Calu3 (cell line): ENCODE data around the gene PARM1. TPM values are rescaled to one million over a fixed set of nuclear protein-coding genes. Genes with fewer than 3 reads are reported as not detected.

Experiments used
- BruUV-seq: library from RNA; stranded (reverse); fragments of 400-500 nt; replicated peaks from 2 replicates; lab custom pipeline; 2021; lab: Mats Ljungman, UMichigan
- CTCF ChIA-PET: fragments of 300-600 bp; sonication (Branson Sonifier 250); formaldehyde crosslinking; loops from one replicate; lab custom pipeline; 2022; ENCODE audit warnings: antibody characterized with exemption; lab: Charles Lee
- DNase-seq: peaks from one replicate; pipeline ENCODE4 v3.0.0; 2022
- H3K27ac Mint-ChIP-seq: one replicate; pipeline ENCODE4 v1.8.0; 2022; ENCODE audit warnings: mixed read lengths; ENCODE audit not compliant: unreplicated experiment
- H3K27me3 Mint-ChIP-seq: one replicate; pipeline ENCODE4 v1.8.0; 2022; ENCODE audit warnings: mixed read lengths; ENCODE audit not compliant: unreplicated experiment
- H3K36me3 Mint-ChIP-seq: one replicate; pipeline ENCODE4 v1.8.0; 2022; ENCODE audit warnings: mild to moderate bottlenecking, moderate library complexity, mixed read lengths; ENCODE audit not compliant: insufficient read depth, unreplicated experiment
- H3K4me1 Mint-ChIP-seq: one replicate; pipeline ENCODE4 v1.8.0; 2022; ENCODE audit warnings: mild to moderate bottlenecking, low read depth, mixed read lengths; ENCODE audit not compliant: unreplicated experiment
- H3K4me3 Mint-ChIP-seq: one replicate; pipeline ENCODE4 v1.8.0; 2022; ENCODE audit warnings: mild to moderate bottlenecking, low read depth, moderate library complexity, mixed read lengths; ENCODE audit not compliant: unreplicated experiment
- H3K9me3 Mint-ChIP-seq: one replicate; pipeline ENCODE4 v1.8.0; 2022; ENCODE audit warnings: low read depth, mixed read lengths; ENCODE audit not compliant: unreplicated experiment
- CTCF ChIP-seq: fragments of 200-600 bp; IDR thresholded peaks from one replicate; pipeline ENCODE4 v1.8.0; 2022; ENCODE audit warnings: antibody characterized with exemption; ENCODE audit not compliant: unreplicated experiment
- intact Hi-C: fragments of 100-400 bp; cut with micrococcal nuclease; formaldehyde crosslinking; loops from one replicate; pipeline ENCODE4 v1.10.0; 2022; ENCODE audit not compliant: unreplicated experiment
- total RNA-seq: library from RNA; stranded (reverse); gene quantifications from 2 replicates; pipeline ENCODE4 v1.2.3, GENCODE V29; 2022

PARM1 gene
- total RNA-seq, 1 experiment from 2014 or later = 4.4 TPM

- DNase-seq = no peak
- Mint-ChIP-seq H3K27ac (no peak overlapping the region), H3K9me3 (peaks cover 2% of the 10 kb centered on the region), H3K27me3 (no peaks in the 10 kb centered on the region), H3K4me3 (no peak overlapping the region), H3K36me3 (peaks cover 11% of the 10 kb centered on the region), H3K4me1 (no peaks in the 10 kb centered on the region)
- intact Hi-C loops = no loop called here
- no peak for TF ChIP-seq CTCF
- no TSS peak for BruUV-seq
- CTCF ChIA-PET = no interaction called here
Measured at GRCh38 chr4:75015627-75016026, 82.7 kb downstream of the PARM1 start.

GRCh38 chr4:75016472-75016871, 83.6 kb downstream of the PARM1 start:
- no peak for DNase-seq

GRCh38 chr4:75018811-75019479, 86.0 kb downstream of the PARM1 start:
- peaks cover 6% of the 10 kb centered on the region for H3K36me3 Mint-ChIP-seq
- DNase-seq = no peak
- intact Hi-C loops = no loop called here
- CTCF ChIA-PET = interaction anchor here (0.7 kb wide), 1 partner anchor 438 kb away, joined by 5 read pairs; no protein-coding TSS in a partner anchor
- peaks cover under 1% of the 10 kb centered on the region for H3K9me3 Mint-ChIP-seq
- no peaks in the 10 kb centered on the region for H3K27me3 Mint-ChIP-seq
- no peaks in the 10 kb centered on the region for H3K4me1 Mint-ChIP-seq
- BruUV-seq = no TSS peak
- no peak for TF ChIP-seq CTCF
- H3K4me3 Mint-ChIP-seq = no peak overlapping the region
- no peak overlapping the region for H3K27ac Mint-ChIP-seq

More at GRCh38 chr4:75016472-75016871, 83.6 kb downstream of the PARM1 start:
- intact Hi-C loops = no loop called here
- Mint-ChIP-seq H3K4me1 (no peaks in the 10 kb centered on the region), H3K4me3 (no peak overlapping the region), H3K27me3 (no peaks in the 10 kb centered on the region), H3K27ac (no peak overlapping the region), H3K36me3 (peaks cover 11% of the 10 kb centered on the region), H3K9me3 (peaks cover 2% of the 10 kb centered on the region)
- TF ChIP-seq CTCF = no peak
- BruUV-seq = no TSS peak
- CTCF ChIA-PET = no interaction called here

GRCh38 chr4:75025431-75025830, 92.5 kb downstream of the PARM1 start:
- Mint-ChIP-seq H3K4me1 (peaks cover 10% of the 10 kb centered on the region), H3K27ac (no peak overlapping the region), H3K36me3 (peaks cover 4% of the 10 kb centered on the region), H3K27me3 (no peaks in the 10 kb centered on the region), H3K9me3 (no peaks in the 10 kb centered on the region), H3K4me3 (no peak overlapping the region)
- DNase-seq = no peak
- intact Hi-C loops = loop anchor here (10.0 kb wide), 1 partner anchor 81 kb away; no protein-coding TSS in a partner anchor
- CTCF ChIA-PET = no interaction called here
- TF ChIP-seq CTCF = no peak
- no TSS peak for BruUV-seq
